CD4-positive, CD25-positive, alpha-beta regulatory T cell (primary cell): ENCODE measurements around the gene HINT3. TPM values are rescaled to one million over a fixed set of nuclear protein-coding genes. Genes with fewer than 3 reads are reported as not detected.
"Not testable (repeated sequence)": the region's sequence is repeated elsewhere in the genome, so short reads cannot be mapped to it uniquely, and the experiment has no call there.

ENCODE experiments used
- ATAC-seq, 2 donors: fragments of 150-1000 bp; cut with Tn5 transposase; one replicate each; pipeline ENCODE4 v1.10.0; 2021; ENCODE audit warnings: low read depth in 2 of 2, moderate number of reproducible peaks in 2 of 2, moderate library complexity in 1 of 2
- DNase-seq, 3 donors: peaks; one replicate each; pipeline versions ENCODE4 v3.0.0 to v3.0.0-alpha.2; 2012 to 2022; ENCODE audit warnings: mixed read lengths in 1 of 3
- H3K27ac ChIP-seq: one replicate; pipeline ENCODE4 v1.7.0; 2013; ENCODE audit warnings: mild to moderate bottlenecking, low read length; ENCODE audit not compliant: insufficient read depth, poor library complexity, severe bottlenecking
- H3K27me3 ChIP-seq: one replicate; pipeline ENCODE4 v1.7.0; 2013; ENCODE audit warnings: low read length; ENCODE audit not compliant: control insufficient read depth, insufficient read depth
- H3K36me3 ChIP-seq: one replicate; pipeline ENCODE4 v1.7.0; 2013; ENCODE audit warnings: mild to moderate bottlenecking, low read length, moderate library complexity; ENCODE audit not compliant: control insufficient read depth, insufficient read depth
- H3K4me1 ChIP-seq: 2 replicates; pipeline ENCODE4 v1.7.0; 2013; ENCODE audit warnings: mild to moderate bottlenecking, low read length; ENCODE audit not compliant: insufficient read depth, control insufficient read depth, poor library complexity, severe bottlenecking
- H3K4me3 ChIP-seq: one replicate; pipeline ENCODE4 v1.7.0; 2013; ENCODE audit warnings: low read depth, mild to moderate bottlenecking, low read length, moderate library complexity
- H3K9me3 ChIP-seq, 2 experiments: 1 replicate in 1 of 2; 2 replicates in 1 of 2; pipeline ENCODE4 v1.7.0; 2013; ENCODE audit warnings: low read length in 2 of 2, mild to moderate bottlenecking in 1 of 2, moderate library complexity in 1 of 2; ENCODE audit not compliant: control insufficient read depth in 2 of 2
- H3K27ac Mint-ChIP-seq, 3 donors: one replicate each; pipeline ENCODE4 v1.8.0; 2020 to 2022; ENCODE audit warnings: mild to moderate bottlenecking in 3 of 3, mixed read lengths in 3 of 3, moderate library complexity in 2 of 3
- H3K27me3 Mint-ChIP-seq: one replicate; pipeline ENCODE4 v1.8.0; 2022; ENCODE audit warnings: mild to moderate bottlenecking, mixed read lengths
- H3K36me3 Mint-ChIP-seq: one replicate; pipeline ENCODE4 v1.8.0; 2020; ENCODE audit warnings: mixed read lengths
- H3K4me1 Mint-ChIP-seq, 4 donors: one replicate each; pipeline ENCODE4 v1.8.0; 2020 to 2022; ENCODE audit warnings: mixed read lengths in 4 of 4, mild to moderate bottlenecking in 1 of 4
- H3K4me3 Mint-ChIP-seq, 4 donors: one replicate each; pipeline ENCODE4 v1.8.0; 2020 to 2022; ENCODE audit warnings: mild to moderate bottlenecking in 4 of 4, mixed read lengths in 4 of 4, moderate library complexity in 3 of 4
- H3K9me3 Mint-ChIP-seq, 7 donors: one replicate each; pipeline ENCODE4 v1.8.0; 2020 to 2022; ENCODE audit warnings: mixed read lengths in 7 of 7, mild to moderate bottlenecking in 3 of 7, moderate library complexity in 2 of 7
- polyA plus RNA-seq, 4 donors: library from polyadenylated mRNA; unstranded; fragments of 300-500 nt; fragmentation: Illumina TruSeq; gene quantifications; one replicate each; pipeline ENCODE4 v1.2.3, GENCODE V29; 2021
- total RNA-seq: library from RNA; stranded (reverse); gene quantifications from one replicate; pipeline ENCODE4 v1.2.3, GENCODE V29; 2022

HINT3 gene
- total and polyA plus RNA-seq, 5 donors from 2014 or later = 8.3 to 13.9 (median 10.0) TPM

- H3K27ac ChIP-seq = no peak overlapping the region
- no peaks in the 10 kb centered on the region for H3K27me3 ChIP-seq
- no peak overlapping the region for H3K4me3 ChIP-seq
- Mint-ChIP-seq H3K27me3 (no peaks in the 10 kb centered on the region), H3K27ac (no peak overlapping the region), H3K9me3 (no peaks in the 10 kb centered on the region), H3K4me3 (no peak overlapping the region), H3K4me1 (peaks cover 19 to 47% (median 29%) of the 10 kb centered on the region in 4 donors), H3K36me3 (peaks cover 27% of the 10 kb centered on the region)
- H3K36me3 ChIP-seq = peaks cover 34% of the 10 kb centered on the region
- DNase-seq (no peak), ATAC-seq (no peak)
- no peaks in the 10 kb centered on the region for H3K9me3 ChIP-seq
- no peaks in the 10 kb centered on the region for H3K4me1 ChIP-seq
Measured at GRCh38 chr6:125968493-125968892, 11.9 kb downstream of the HINT3 start.

DNA sequence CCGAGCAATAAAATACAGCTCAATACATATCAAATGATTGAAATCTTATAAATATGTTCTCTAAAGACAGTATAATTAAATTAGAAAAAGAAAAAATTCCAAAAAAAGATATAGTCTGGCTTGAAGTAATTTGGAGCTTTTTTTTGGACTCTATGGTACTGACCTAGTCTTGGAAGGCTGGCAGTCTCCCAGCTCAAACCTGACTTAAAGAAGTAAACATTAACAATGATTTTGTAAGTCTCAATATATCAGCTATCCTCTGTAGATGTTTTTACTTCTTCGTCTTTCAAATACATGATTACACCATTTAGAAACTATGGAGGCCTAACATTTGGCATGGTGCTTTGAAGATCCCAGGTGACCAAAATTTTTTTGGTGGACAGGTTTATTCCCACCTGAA is 14.2 kb downstream of the HINT3 start:
- ATAC-seq = no peak

DNA sequence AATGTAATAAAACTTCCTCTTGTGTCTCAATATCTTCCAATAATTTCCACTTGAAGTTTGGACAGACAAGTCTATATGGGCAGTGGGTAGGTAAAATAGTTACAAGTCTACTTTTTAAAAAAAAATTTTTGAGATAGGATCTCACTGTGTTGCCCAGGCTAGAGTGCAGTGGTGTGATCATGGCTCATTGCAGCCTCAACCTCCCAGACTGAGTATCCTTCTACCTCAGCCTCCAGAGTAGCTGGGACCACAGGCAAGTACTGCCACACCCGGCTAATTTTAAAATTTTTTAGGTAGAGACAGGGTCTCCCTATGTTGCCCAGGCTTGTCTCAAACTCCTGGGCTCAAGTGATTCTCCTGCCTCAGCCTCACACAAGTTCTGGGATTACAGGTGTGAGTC is 15.9 kb downstream of the HINT3 start:
- not testable (repeated sequence) for H3K27me3 ChIP-seq, DNase-seq, H3K4me3 Mint-ChIP-seq, ATAC-seq, H3K4me3 ChIP-seq, H3K4me1 ChIP-seq, H3K27me3 Mint-ChIP-seq, H3K9me3 ChIP-seq, H3K9me3 Mint-ChIP-seq, H3K27ac Mint-ChIP-seq, H3K27ac ChIP-seq
- Mint-ChIP-seq H3K36me3 (peaks cover 29% of the 10 kb centered on the region), H3K4me1 (peaks cover 7 to 31% (median 21%) of the 10 kb centered on the region in 4 donors)
- peaks cover 41% of the 10 kb centered on the region for H3K36me3 ChIP-seq

More for the DNA sequence above, 14.2 kb downstream of the HINT3 start:
- Histone ChIP-seq H3K4me3 (no peak overlapping the region), H3K27ac (no peak overlapping the region), H3K36me3 (peaks cover 46% of the 10 kb centered on the region), H3K9me3 (no peaks in the 10 kb centered on the region), H3K4me1 (no peaks in the 10 kb centered on the region), H3K27me3 (no peaks in the 10 kb centered on the region)
- H3K4me1 Mint-ChIP-seq = peaks cover 13 to 40% (median 26%) of the 10 kb centered on the region in 4 donors
- peak overlapping the region in 2 of 3 donors; percentile 21 to 66 for H3K27ac Mint-ChIP-seq
- DNase-seq = no peak
- H3K4me3 Mint-ChIP-seq = no peak overlapping the region
- H3K27me3 Mint-ChIP-seq = no peaks in the 10 kb centered on the region
- no peaks in the 10 kb centered on the region for H3K9me3 Mint-ChIP-seq
- peaks cover 24% of the 10 kb centered on the region for H3K36me3 Mint-ChIP-seq

GRCh38 chr6:125974214-125974866 is 17.8 kb downstream of the HINT3 start:
- Histone ChIP-seq H3K36me3 (peaks cover 28% of the 10 kb centered on the region), H3K9me3 (no peaks in the 10 kb centered on the region), H3K4me3 (no peak overlapping the region), H3K27ac (peak overlapping the region; percentile 25), H3K27me3 (no peaks in the 10 kb centered on the region), H3K4me1 (no peaks in the 10 kb centered on the region)
- Mint-ChIP-seq H3K9me3 (no peaks in the 10 kb centered on the region), H3K4me3 (peak overlapping the region in 1 of 4 donors; percentile 57), H3K27ac (peak overlapping the region in 1 of 3 donors; percentile 76), H3K36me3 (peaks cover 16% of the 10 kb centered on the region), H3K27me3 (no peaks in the 10 kb centered on the region), H3K4me1 (peaks cover 7 to 15% (median 13%) of the 10 kb centered on the region in 4 donors)
- DNase-seq = peak in 2 of 3 donors; percentile 51 to 72
- peak; percentile 45 to 62 for ATAC-seq

DNA sequence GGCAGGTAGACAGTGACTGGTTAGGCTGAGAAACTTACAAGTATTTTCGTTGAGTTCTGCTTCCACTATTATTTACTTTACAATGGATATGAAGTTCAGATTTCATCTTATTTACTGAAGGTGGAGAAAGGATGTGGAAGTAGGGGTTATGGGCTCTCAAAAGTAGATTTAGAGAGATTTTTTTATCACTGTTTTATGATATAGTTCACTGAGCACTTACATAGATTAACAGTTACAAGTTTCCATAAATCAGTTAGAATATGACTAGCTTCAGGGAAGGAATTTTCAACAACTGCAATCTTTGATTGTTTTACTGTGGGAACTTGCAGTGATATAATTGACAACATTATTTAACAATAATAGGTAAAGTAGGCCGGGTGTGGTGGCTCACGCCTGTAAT is 22.5 kb downstream of the HINT3 start:
- Mint-ChIP-seq H3K4me1 (peaks cover 5 to 7% (median 5%) of the 10 kb centered on the region in 4 donors), H3K27me3 (no peaks in the 10 kb centered on the region), H3K4me3 (no peak overlapping the region), H3K9me3 (no peaks in the 10 kb centered on the region), H3K27ac (no peak overlapping the region), H3K36me3 (peaks cover 5% of the 10 kb centered on the region)
- H3K27me3 ChIP-seq = no peaks in the 10 kb centered on the region
- DNase-seq (no peak), ATAC-seq (no peak)
- no peak overlapping the region for H3K4me3 ChIP-seq
- H3K27ac ChIP-seq = no peak overlapping the region
- H3K4me1 ChIP-seq = no peaks in the 10 kb centered on the region
- peaks cover 14% of the 10 kb centered on the region for H3K36me3 ChIP-seq
- H3K9me3 ChIP-seq = no peaks in the 10 kb centered on the region

- DNase-seq (no peak), ATAC-seq (no peak)
- Mint-ChIP-seq H3K9me3 (no peaks in the 10 kb centered on the region), H3K4me1 (no peaks in the 10 kb centered on the region), H3K36me3 (peaks cover 5% of the 10 kb centered on the region), H3K27ac (no peak overlapping the region), H3K4me3 (no peak overlapping the region), H3K27me3 (no peaks in the 10 kb centered on the region)
- H3K9me3 ChIP-seq = no peaks in the 10 kb centered on the region
- H3K27me3 ChIP-seq = no peaks in the 10 kb centered on the region
- H3K27ac ChIP-seq = no peak overlapping the region
- no peak overlapping the region for H3K4me3 ChIP-seq
- peaks cover 7% of the 10 kb centered on the region for H3K36me3 ChIP-seq
- H3K4me1 ChIP-seq = no peaks in the 10 kb centered on the region
Measured at GRCh38 chr6:125981571-125982185, 25.1 kb downstream of the HINT3 start.

DNA sequence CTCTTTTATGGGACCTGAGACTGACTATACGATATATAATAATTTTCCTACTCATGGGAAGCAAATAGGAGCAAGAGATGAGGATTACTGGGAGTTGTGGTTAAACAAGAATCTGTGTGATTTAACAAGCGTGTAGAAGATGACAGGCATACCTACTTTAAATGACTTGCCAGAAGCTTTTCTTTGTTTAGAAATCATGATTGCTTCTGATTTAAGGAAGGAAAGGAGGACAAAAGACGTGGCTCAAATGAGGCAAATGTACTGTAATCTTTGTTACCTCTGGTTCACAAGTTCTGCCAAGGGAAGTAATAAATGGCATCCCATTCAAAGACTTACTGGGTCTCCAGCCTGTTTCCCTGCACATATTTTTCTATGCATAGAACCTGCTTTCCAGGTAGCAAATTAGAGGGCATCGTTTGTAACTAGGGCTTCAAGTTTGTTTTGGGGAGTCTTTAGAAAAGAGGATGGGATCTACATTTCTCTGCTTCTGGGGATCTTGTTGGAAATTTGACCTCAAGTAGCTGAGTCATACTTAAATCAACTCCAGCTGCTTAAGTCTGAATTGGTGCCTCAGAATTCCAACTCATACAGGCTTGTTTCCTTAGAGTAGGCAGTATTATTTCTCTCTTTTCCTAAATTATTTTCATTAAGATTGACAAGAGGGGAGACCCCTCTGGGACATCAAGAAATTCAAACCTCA is 26.8 kb downstream of the HINT3 start:
- ATAC-seq (no peak), DNase-seq (no peak)
- no peaks in the 10 kb centered on the region for H3K36me3 Mint-ChIP-seq
- H3K4me3 Mint-ChIP-seq = no peak overlapping the region
- peaks cover 7% of the 10 kb centered on the region for H3K36me3 ChIP-seq
- no peaks in the 10 kb centered on the region for H3K27me3 Mint-ChIP-seq
- H3K4me3 ChIP-seq = no peak overlapping the region
- no peak overlapping the region for H3K27ac ChIP-seq
- no peaks in the 10 kb centered on the region for H3K9me3 ChIP-seq
- peaks cover 12% of the 10 kb centered on the region for H3K4me1 ChIP-seq
- H3K27me3 ChIP-seq = no peaks in the 10 kb centered on the region
- no peaks in the 10 kb centered on the region for H3K4me1 Mint-ChIP-seq
- no peak overlapping the region for H3K27ac Mint-ChIP-seq
- H3K9me3 Mint-ChIP-seq = no peaks in the 10 kb centered on the region
